Measurements from ENCODE around the gene COX6A2.
A peak's percentile ranks its signal among the peaks of the same experiment; 100 is the strongest.

Gene COX6A2

DNA sequence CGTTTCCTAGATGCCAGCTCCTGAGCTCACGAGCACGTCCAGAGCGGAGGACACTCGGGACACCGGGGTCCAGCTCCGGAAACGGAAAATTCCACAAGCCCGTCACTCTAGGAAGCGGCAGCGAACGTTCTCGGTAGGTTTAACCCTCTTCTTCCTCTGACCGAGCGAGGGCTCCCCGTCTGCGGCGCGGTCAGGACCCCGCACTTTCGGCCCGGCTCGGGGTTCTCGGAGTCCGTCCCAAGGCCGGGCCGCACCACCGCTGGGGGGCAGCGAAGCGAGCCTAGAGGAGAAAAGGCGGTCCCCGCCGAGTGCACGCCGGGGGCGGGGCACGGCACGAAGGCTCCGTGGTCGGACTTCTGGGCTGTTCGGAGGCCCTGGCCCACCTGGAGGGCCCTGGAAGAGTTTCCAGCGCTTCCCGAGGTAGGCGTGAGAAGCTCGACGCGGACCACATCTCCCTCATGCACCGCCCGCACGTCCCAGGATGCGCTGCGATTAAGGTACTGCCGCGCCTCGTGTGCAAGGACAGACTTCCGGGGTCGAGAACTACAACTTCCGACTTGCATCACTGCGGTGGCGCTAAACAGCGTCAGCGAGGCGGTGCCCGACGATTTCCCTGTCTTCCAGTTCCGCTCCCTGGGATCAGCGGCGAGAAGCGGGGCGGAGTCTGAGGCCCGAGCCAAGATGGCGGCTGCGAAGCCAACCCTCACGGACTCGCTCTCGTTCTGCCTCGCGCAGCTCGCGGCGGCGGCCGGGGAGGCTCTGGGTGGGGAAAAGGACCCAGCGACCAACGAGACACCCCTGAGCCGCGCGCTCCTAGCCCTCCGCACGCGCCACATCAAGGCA is 30.9 kb upstream of the COX6A2 start, which contains the start of gene ARMC5:
Gene ARMC5 (plus strand): TSS at position 658 of the 843 bp plus-strand sequence. CDS start 24 bp downstream, at position 682.
- peak; percentile 98 for DNase-seq (ENCODE audit: low read depth)
- in situ Hi-C loops (cut with HindIII; ENCODE audit: low sequenced_read_pairs), result loop anchor here (10.0 kb wide), 1 partner anchor 264 kb away; no protein-coding TSS in a partner anchor
- TF ChIP-seq, protein P1, sequence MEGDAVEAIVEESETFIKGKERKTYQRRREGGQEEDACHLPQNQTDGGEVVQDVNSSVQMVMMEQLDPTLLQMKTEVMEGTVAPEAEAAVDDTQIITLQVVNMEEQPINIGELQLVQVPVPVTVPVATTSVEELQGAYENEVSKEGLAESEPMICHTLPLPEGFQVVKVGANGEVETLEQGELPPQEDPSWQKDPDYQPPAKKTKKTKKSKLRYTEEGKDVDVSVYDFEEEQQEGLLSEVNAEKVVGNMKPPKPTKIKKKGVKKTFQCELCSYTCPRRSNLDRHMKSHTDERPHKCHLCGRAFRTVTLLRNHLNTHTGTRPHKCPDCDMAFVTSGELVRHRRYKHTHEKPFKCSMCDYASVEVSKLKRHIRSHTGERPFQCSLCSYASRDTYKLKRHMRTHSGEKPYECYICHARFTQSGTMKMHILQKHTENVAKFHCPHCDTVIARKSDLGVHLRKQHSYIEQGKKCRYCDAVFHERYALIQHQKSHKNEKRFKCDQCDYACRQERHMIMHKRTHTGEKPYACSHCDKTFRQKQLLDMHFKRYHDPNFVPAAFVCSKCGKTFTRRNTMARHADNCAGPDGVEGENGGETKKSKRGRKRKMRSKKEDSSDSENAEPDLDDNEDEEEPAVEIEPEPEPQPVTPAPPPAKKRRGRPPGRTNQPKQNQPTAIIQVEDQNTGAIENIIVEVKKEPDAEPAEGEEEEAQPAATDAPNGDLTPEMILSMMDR (IDR thresholded peaks at IDR 0.05; ENCODE audit: low read depth, low read length, missing control alignments), result peak; percentile 53
- H3K4me3 ChIP-seq (ENCODE audit: low read depth, low read length), result peak within 1 kb of the TSS; percentile 82

DNA sequence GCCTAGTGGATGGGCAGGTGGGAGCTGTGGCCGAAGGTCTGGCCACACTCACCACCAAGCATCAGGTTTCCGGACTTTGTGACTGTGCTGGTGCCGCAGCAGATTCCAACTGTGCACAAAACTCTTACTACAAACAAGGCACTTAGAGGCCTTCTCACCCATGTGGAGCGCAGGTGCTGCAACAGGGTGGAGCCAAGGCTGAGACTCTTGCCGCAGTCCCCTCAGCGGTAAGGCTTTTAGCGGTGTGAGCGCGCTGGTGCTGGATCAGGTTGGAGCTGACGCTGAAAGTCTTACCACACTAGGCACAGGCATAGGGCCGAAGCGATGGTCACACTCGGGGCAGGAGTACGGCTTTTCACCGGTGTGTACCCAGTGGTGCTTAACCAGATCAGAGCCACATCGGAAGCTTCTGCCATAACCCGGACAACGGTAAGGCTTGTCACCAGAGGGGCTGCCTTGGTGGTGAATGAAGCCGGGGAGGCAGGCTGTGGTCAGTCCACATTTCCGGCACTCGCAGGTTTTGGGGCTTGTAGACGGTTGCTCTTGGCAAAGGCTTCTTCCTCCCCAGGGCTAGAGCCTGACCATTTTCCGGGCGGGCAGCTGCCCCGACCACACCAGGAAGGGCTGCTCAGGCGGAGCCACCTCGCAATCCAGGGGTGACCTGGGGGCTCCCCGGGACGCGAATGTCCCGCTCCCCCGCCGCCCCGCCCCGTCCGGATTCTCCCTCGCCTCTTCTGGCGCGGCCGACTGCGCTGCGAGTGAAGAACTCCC is 30.1 kb upstream of the COX6A2 start:
- H3K4me3 ChIP-seq (ENCODE audit: low read depth, low read length), result peak overlapping the region; percentile 82
- TF ChIP-seq, protein P1 (IDR thresholded peaks at IDR 0.05; ENCODE audit: low read depth, low read length, missing control alignments), result peak; percentile 33
- no peak for DNase-seq (ENCODE audit: low read depth)
- in situ Hi-C loops (cut with HindIII; ENCODE audit: low sequenced_read_pairs), result loop anchor here (10.0 kb wide), 1 partner anchor 263 kb away; no protein-coding TSS in a partner anchor

DNA sequence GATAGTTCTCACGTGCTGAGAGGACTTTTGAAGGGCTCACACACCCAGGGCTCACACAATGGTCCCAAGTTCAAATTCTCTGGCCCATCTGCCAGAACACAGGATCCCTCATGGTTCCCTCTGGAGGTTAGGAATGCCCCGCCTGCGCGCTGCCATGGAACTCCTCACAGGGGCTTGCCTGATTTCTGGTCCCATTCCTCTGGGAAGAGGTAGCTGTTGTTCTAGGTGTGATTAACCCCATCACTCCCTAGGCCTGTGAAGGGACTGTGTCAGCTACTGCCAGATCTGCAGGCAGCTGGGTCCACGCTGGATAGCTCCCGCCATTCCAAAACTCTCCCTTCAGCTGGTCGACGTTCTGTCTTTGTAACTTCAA is 28.8 kb upstream of the COX6A2 start:
- in situ Hi-C loops (cut with HindIII; ENCODE audit: low sequenced_read_pairs), result loop anchor here (10.0 kb wide), 1 partner anchor 262 kb away; no protein-coding TSS in a partner anchor
- TF ChIP-seq, protein P1 (IDR thresholded peaks at IDR 0.05; ENCODE audit: low read depth, low read length, missing control alignments), result no peak
- no peak for DNase-seq (ENCODE audit: low read depth)
- no peak overlapping the region for H3K4me3 ChIP-seq (ENCODE audit: low read depth, low read length)

DNA sequence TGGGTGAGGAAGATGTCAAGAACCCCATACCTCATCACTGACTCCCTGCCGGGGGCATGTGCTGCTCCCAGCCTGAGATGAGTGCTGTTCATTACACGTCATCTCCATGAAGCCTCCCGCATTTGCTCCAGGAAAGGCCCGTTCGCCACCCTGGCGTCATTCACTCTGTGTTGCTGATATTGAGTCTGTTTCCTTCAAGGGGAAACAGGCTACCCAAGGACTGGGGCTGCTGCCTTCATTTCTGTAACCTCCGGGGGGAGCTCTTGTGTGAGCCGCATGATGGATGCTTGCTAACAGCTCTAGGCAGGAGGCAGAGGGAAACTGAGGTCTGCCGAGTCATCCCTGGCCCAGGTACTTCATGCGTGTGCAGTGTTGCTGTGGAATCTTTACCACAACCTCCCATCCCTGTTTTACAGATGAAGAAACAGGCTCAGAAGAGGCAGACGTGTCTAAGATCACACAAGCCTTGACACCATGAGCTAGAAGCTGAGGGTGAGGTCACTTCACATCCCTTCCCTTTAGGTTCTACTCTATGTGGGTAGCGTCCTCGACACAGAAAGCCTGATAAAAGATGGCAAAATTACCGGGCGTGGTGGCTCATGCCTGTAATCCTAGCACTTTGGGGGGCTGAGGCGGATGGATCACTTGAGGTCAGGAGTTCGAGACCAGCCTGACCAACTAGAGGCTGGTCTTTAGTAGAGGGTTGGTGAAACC is 27.6 kb upstream of the COX6A2 start:
- DNase-seq (ENCODE audit: low read depth), result no peak
- H3K4me3 ChIP-seq (ENCODE audit: low read depth, low read length), result no peak overlapping the region
- TF ChIP-seq, protein P1 (IDR thresholded peaks at IDR 0.05; ENCODE audit: low read depth, low read length, missing control alignments), result peak; percentile 33
- in situ Hi-C loops (cut with HindIII; ENCODE audit: low sequenced_read_pairs), result loop anchor here (10.0 kb wide), 1 partner anchor 261 kb away; no protein-coding TSS in a partner anchor

DNA sequence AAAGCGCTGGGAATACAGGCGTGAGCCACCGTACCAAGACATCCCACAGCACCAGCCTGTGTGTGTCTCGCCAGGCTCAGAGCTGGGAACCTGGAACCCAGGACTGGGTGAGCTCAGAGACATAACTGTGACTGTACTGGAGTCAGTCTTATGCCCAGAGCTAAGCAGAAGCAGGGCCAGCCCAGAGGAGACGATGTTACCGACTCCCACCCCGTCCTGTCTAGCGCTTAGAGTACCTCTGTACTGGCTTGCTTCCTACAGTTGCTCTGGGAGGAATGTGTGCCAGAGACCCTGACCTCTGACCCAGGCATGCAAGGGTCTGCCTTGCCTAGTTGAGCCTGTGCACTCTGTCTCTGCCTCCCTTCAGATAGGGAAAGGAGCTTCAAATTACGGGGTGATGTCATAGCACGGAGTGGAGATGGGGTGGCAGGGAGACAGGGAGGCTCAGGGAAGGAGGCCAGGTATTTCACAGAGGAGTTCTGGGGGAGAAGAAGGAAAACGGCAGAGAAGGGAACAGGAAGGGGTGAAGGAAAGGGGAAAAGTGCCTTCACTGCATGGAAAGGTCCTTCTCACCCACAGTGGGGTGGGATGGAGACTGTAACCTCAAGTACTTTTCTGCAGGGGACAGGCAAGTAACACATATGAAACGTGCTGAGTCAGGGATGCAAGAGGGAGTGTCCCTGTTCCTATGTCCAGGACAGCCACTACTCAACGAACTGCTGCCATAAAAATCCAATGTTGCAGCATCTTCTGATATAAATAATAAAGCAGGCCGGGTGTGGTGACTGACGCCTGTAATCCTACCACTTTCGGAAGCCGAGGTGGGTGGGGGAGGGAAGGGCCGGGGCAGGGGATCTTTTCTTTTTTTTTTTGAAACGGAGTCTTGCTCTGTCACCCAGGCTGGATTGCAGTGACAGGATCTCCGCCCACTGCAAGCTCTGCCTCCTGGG is 25.4 kb upstream of the COX6A2 start:
- DNase-seq (ENCODE audit: low read depth), result no peak
- in situ Hi-C loops (cut with HindIII; ENCODE audit: low sequenced_read_pairs), result loop anchor here (10.0 kb wide), 1 partner anchor 259 kb away; no protein-coding TSS in a partner anchor
- TF ChIP-seq, protein P1 (IDR thresholded peaks at IDR 0.05; ENCODE audit: low read depth, low read length, missing control alignments), result no peak
- no peak overlapping the region for H3K4me3 ChIP-seq (ENCODE audit: low read depth, low read length)
